T1000 (cell line): ENCODE results near the gene BID.

Source experiments
- DNase-seq: peaks from one replicate; lab custom pipeline; 2025; ENCODE audit warnings: mixed read lengths; lab: John Stamatoyannopoulos, UW

BID gene

GRCh38 chr22:17738386-17739128, 35.7 kb downstream of the BID start:
- no peak for DNase-seq

GRCh38 chr22:17734187-17734586, 40.1 kb downstream of the BID start:
- DNase-seq = no peak

DNA sequence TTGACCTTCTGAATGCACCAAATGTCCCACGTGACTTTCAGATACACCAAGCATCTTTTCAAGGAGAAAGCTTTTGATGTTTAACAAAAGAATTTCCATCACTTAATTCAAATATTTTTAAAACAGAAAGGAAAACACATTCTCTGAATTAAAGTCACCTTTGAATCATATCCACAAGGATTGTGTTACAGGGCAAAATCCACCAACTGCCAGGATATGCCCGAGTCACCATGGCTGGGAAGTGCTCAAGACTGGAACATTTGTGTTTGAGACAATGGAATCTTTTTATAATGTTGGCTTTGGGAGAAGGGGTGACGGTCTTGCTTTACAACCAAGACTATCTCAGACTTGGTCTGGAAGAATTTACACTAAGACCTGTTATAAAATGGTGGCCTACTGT, 40.8 kb downstream of the BID start:
- DNase-seq = no peak

GRCh38 chr22:17732251-17732854, 41.9 kb downstream of the BID start:
- DNase-seq = no peak

GRCh38 chr22:17729561-17729960, 44.7 kb downstream of the BID start:
- no peak for DNase-seq

- no peak for DNase-seq
Measured at GRCh38 chr22:17728786-17729185, 45.5 kb downstream of the BID start.

GRCh38 chr22:17726928-17727897, 47.1 kb downstream of the BID start:
- DNase-seq = no peak

GRCh38 chr22:17726006-17726927, 48.0 kb downstream of the BID start:
- no peak for DNase-seq

DNA sequence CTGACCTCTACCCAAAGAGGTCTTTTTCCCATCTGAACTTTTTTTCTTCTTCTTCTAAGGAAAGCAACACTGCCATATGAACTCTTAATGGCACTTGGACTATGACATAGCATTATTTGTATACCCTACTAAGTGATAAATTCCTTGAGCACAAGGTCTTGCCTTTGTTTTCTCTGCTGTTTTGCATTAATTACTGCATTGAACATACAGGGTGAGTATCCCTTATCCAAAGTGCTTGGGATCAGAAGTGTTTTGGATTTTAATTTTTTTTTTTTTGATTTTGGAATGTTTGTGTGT, 48.8 kb downstream of the BID start:
- DNase-seq = no peak

GRCh38 chr22:17724678-17725499, 49.4 kb downstream of the BID start:
- no peak for DNase-seq

DNA sequence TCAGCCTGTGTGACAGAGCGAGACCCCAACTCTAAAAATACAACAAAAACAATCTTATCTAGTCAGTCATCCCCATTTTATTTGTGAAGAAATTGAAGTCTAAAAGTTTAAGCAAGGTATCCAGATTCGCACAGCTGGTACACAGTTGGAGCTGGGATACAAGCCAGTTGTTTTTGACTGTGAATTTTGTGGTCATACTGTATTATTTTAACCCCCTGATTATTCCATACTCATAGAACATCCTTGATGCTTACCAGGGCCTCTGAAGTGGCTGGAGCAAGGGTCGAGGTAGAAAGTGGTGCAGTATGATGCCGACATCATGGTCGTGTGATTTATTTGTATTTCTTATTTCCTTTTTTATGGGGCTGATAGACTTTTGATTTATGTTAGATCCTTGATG, 50.0 kb downstream of the BID start:
- no peak for DNase-seq

- no peak for DNase-seq
Measured at GRCh38 chr22:17719911-17720310, 54.4 kb downstream of the BID start.

DNA sequence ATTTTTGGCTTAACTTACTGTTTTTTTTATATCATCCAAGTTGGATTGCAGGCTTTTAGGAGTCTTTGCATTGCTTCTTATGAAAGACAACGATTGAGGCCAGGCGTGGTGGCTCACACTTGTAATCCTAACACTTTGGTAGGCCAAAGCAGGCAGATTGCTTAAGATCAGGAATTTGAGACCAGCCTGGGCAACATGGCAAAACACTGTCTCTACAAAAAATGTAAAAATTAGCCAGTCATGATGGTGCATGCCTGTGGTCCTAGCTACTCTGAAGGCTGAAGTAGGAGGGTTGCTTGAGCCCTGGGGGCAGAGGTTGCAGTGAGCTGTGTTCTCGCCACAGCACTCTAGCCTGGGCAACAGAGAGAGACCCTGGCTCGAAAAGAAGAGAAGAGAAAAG, 56.6 kb downstream of the BID start:
- DNase-seq = no peak

- no peak for DNase-seq
Measured at GRCh38 chr22:17716529-17716928, 57.7 kb downstream of the BID start.

GRCh38 chr22:17712441-17712840, 61.8 kb downstream of the BID start:
- no peak for DNase-seq

- DNase-seq = no peak
Measured at GRCh38 chr22:17710023-17710422, 64.2 kb downstream of the BID start.

DNA sequence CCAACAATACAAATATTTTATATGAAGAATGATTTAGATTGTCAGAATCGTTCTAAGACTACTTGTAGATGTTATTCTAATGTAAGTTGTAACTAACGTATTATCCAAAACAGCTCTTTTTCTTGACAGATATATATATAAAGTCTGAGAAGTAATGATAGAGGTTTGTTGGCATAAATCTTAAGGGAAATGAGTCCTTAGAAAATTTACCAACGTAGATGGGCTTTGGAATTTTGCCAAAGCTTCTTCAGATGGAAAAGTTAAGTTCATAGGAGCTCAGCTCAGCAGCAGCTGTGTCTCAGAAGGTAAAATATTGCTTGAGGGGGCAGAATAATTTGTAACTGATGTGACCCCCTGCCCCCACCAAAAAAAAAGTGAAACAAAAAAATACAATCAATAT, 66.7 kb downstream of the BID start:
- no peak for DNase-seq

DNA sequence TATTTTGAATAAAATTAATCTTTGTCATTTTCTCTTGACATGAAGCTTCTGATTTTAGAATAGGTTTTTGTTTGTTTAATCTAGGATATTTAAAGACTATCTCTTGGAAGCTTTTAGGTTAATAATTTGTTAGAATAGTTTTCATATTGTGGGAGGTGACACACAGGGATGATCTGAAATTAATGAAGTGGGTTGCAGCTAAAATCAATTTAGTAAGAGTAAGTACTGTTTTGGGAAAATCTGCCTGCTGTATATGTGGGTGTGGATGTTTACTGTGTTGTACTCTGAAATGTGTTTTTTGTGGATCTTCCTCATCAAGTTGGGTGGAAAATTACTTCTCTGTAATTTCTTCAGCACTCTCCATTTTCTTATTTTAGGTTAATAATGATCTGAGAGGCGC, 67.3 kb downstream of the BID start:
- no peak for DNase-seq

GRCh38 chr22:17705951-17706900, 68.0 kb downstream of the BID start:
- DNase-seq = peak; percentile 48

GRCh38 chr22:17705546-17705945, 68.7 kb downstream of the BID start:
- no peak for DNase-seq
